ENCODE data around the gene ESPN.
"Not testable (repeated sequence)": the region's sequence is repeated elsewhere in the genome, so short reads cannot be mapped to it uniquely, and the experiment has no call there.

The ESPN gene

GRCh38 chr1:6391951-6392808 is 32.4 kb upstream of the ESPN start:
- TF ChIP-seq ZNF8 (CRISPR knock-in tag; IDR thresholded peaks at IDR 0.05) (no peak), ZFP30 (CRISPR knock-in tag; IDR thresholded peaks at IDR 0.05) (no peak), PATZ1 (CRISPR knock-in tag; IDR thresholded peaks at IDR 0.05; ENCODE audit: borderline replicate concordance) (no peak), OSR1 (CRISPR knock-in tag; IDR thresholded peaks at IDR 0.05) (no peak), TCF4 (CRISPR knock-in tag; IDR thresholded peaks at IDR 0.05; ENCODE audit: borderline replicate concordance) (no peak), CREB5 (CRISPR knock-in tag; IDR thresholded peaks at IDR 0.05; ENCODE audit: low read depth) (no peak), ZNF70 (CRISPR knock-in tag; IDR thresholded peaks at IDR 0.05) (no peak), ZNF565 (CRISPR knock-in tag; conservative IDR thresholded peaks at IDR 0.05; ENCODE audit: low read depth) (no peak), BACH2 (CRISPR knock-in tag; IDR thresholded peaks at IDR 0.05; ENCODE audit: borderline replicate concordance) (no peak), ISL1 (CRISPR knock-in tag; IDR thresholded peaks at IDR 0.05) (no peak)
- ATAC-seq = peak; percentile 12

- ATAC-seq = peak; percentile 16
- TF ChIP-seq PPARA (CRISPR knock-in tag; IDR thresholded peaks at IDR 0.05; ENCODE audit: borderline replicate concordance) (no peak), ZFP30 (CRISPR knock-in tag; IDR thresholded peaks at IDR 0.05) (no peak), ESRRG (CRISPR knock-in tag; IDR thresholded peaks at IDR 0.05) (no peak)
Observed at GRCh38 chr1:6392809-6393399, 31.7 kb upstream of the ESPN start.

- no peak for TF ChIP-seq GLIS3 (CRISPR knock-in tag; IDR thresholded peaks at IDR 0.05)
- ATAC-seq = peak; percentile 94
Observed at GRCh38 chr1:6393400-6394187, 31.0 kb upstream of the ESPN start, which contains the start of gene ACOT7. ACOT7 (minus strand) TSS chr1:6393767; CDS start chr1:6393399, 368 bp downstream.

GRCh38 chr1:6395130-6395529 is 29.4 kb upstream of the ESPN start:
- not testable (repeated sequence) for ATAC-seq

- ATAC-seq = not testable (repeated sequence)
Observed at GRCh38 chr1:6395781-6396244, 28.8 kb upstream of the ESPN start.

GRCh38 chr1:6396998-6397397 is 27.6 kb upstream of the ESPN start:
- ATAC-seq = no peak
- TF ChIP-seq ISL1 (CRISPR knock-in tag; IDR thresholded peaks at IDR 0.05) (no peak), ZNF565 (CRISPR knock-in tag; conservative IDR thresholded peaks at IDR 0.05; ENCODE audit: low read depth) (no peak), ZNF70 (CRISPR knock-in tag; IDR thresholded peaks at IDR 0.05) (no peak), CREB5 (CRISPR knock-in tag; IDR thresholded peaks at IDR 0.05; ENCODE audit: low read depth) (no peak), CSDC2 (CRISPR knock-in tag; IDR thresholded peaks at IDR 0.05) (no peak), OSR1 (CRISPR knock-in tag; IDR thresholded peaks at IDR 0.05) (no peak), PPARA (CRISPR knock-in tag; IDR thresholded peaks at IDR 0.05; ENCODE audit: borderline replicate concordance) (no peak)

GRCh38 chr1:6397844-6398441 is 26.6 kb upstream of the ESPN start:
- ATAC-seq = no peak
- TF ChIP-seq ZFP3 (CRISPR knock-in tag; IDR thresholded peaks at IDR 0.05) (no peak), CSRNP3 (CRISPR knock-in tag; IDR thresholded peaks at IDR 0.05) (no peak), SNAI2 (CRISPR knock-in tag; IDR thresholded peaks at IDR 0.05) (no peak)
